AG04450 (cell line): ENCODE data around the gene HOXD4. TPM values are rescaled to one million over a fixed set of nuclear protein-coding genes. Genes with fewer than 3 reads are reported as not detected.
A peak's percentile ranks its signal among the peaks of the same experiment; 100 is the strongest.

Experiments
- CTCF ChIA-PET: fragments of 300-600, 350-600 bp; formaldehyde crosslinking; extraction: SDS; loops from one replicate; lab custom pipeline; 2022; ENCODE audit warnings: antibody characterized with exemption, inconsistent platforms; lab: Charles Lee
- POLR2A ChIA-PET: fragments of 350-600 bp; formaldehyde crosslinking; extraction: SDS; loops from one replicate; lab custom pipeline; 2021; ENCODE audit warnings: antibody characterized with exemption, inconsistent platforms; lab: Yijun Ruan, JAX
- DNase-seq: peaks from one replicate; pipeline ENCODE4 v3.0.0-alpha.2; 2011; ENCODE audit warnings: low read depth, low spot score
- H3K27ac ChIP-seq: one replicate; pipeline ENCODE4 v1.5.1; 2012; ENCODE audit warnings: low read depth, low read length, control low read depth
- H3K27me3 ChIP-seq: one replicate; pipeline ENCODE4 v1.6.0; 2012; ENCODE audit warnings: low read length; ENCODE audit not compliant: control insufficient read depth, insufficient read depth
- H3K4me3 ChIP-seq: 2 replicates; pipeline ENCODE4 v1.5.1; 2011; ENCODE audit warnings: mild to moderate bottlenecking, low read depth, low read length, control low read depth
- H3K9me3 ChIP-seq: 2 replicates; pipeline ENCODE4 v1.5.1; 2012; ENCODE audit warnings: low read length; ENCODE audit not compliant: control insufficient read depth, insufficient read depth
- polyA plus RNA-seq: library from polyadenylated mRNA; depleted of rRNA; stranded (reverse); fragments of >200 nt; gene quantifications from 2 replicates; pipeline ENCODE4 v1.2.3, GENCODE V29; 2011
- TF ChIP-seq, protein P1 (sequence below): IDR thresholded peaks from 2 replicates; pipeline ENCODE4 v1.5.1; 2011; ENCODE audit warnings: low read depth, low read length, control low read depth, inconsistent platforms

HOXD4 gene
- polyA plus RNA-seq, 1 experiment, result not detected

GRCh38 chr2:176138526-176138922 is 12.8 kb upstream of the HOXD4 start:
- TF ChIP-seq, protein P1, sequence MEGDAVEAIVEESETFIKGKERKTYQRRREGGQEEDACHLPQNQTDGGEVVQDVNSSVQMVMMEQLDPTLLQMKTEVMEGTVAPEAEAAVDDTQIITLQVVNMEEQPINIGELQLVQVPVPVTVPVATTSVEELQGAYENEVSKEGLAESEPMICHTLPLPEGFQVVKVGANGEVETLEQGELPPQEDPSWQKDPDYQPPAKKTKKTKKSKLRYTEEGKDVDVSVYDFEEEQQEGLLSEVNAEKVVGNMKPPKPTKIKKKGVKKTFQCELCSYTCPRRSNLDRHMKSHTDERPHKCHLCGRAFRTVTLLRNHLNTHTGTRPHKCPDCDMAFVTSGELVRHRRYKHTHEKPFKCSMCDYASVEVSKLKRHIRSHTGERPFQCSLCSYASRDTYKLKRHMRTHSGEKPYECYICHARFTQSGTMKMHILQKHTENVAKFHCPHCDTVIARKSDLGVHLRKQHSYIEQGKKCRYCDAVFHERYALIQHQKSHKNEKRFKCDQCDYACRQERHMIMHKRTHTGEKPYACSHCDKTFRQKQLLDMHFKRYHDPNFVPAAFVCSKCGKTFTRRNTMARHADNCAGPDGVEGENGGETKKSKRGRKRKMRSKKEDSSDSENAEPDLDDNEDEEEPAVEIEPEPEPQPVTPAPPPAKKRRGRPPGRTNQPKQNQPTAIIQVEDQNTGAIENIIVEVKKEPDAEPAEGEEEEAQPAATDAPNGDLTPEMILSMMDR, result no peak
- ChIA-PET CTCF (interaction anchor here (1.9 to 6.5 kb wide), 7 partner anchors 7 to 514 kb away, joined by 7 to 114 read pairs (median 55); no protein-coding TSS in a partner anchor), POLR2A (no interaction called here)
- DNase-seq, result no peak
- Histone ChIP-seq H3K9me3 (peaks cover 13% of the 10 kb centered on the region), H3K27ac (no peak overlapping the region), H3K27me3 (peaks cover 89% of the 10 kb centered on the region), H3K4me3 (no peak overlapping the region)

DNA sequence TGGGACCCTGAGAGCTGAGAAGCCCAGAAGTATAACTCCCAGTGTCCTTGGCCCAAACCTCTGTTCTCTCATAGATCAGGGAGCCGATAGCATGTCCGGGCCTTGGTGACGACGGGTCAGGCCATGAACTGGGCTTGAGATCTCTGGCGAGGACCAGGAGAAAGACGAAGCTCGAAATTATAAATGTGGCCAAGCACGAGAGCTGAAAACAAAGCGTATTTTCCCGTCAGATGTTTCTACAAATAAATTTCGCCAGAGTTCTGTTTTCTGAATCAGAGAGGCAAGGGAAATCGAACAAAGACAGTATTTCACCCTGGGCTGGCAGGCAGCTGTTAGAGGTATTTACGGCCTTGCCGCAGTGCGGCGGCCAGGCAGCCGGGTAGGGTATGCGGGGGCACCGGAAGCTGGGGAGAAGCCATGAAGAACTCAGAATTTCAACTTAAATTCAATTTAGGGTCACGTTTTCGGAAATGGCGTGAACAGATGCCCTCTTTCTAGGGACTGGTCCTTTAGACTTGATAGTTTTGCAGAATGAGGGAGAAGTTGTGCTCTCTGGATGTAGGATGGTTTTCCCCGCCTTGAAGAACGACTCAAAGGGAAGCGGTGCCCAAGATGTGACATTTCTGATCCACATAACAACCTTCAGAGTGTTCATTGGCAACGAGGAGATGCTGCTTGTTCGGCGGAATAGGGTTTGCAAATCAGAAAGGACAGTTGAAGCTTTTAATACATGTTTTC is 12.3 kb upstream of the HOXD4 start:
- ChIA-PET POLR2A (no interaction called here), CTCF (interaction anchor here (0.6 to 6.5 kb wide), 13 partner anchors 8 to 675 kb away, joined by 3 to 114 read pairs (median 11); partner anchors contain the start of gene HOXD4)
- peaks cover 13% of the 10 kb centered on the region for H3K9me3 ChIP-seq
- H3K27me3 ChIP-seq, result peaks cover 86% of the 10 kb centered on the region
- no peak for DNase-seq
- no peak overlapping the region for H3K27ac ChIP-seq
- TF ChIP-seq, protein P1, result no peak
- no peak overlapping the region for H3K4me3 ChIP-seq

- ChIA-PET POLR2A (interaction anchor here (0.6 kb wide), 2 partner anchors 514 to 936 kb away, joined by 3 read pairs; no protein-coding TSS in a partner anchor), CTCF (interaction anchor here (0.6 to 6.5 kb wide), 65 partner anchors 9 to 1594 kb away, joined by 3 to 114 read pairs (median 5); partner anchors contain the start of gene HOXD4)
- H3K27ac ChIP-seq, result no peak overlapping the region
- peak overlapping the region; percentile 58 for H3K4me3 ChIP-seq
- peaks cover 78% of the 10 kb centered on the region for H3K27me3 ChIP-seq
- H3K9me3 ChIP-seq, result peaks cover 13% of the 10 kb centered on the region
- TF ChIP-seq, protein P1, result no peak
- no peak for DNase-seq
Measured at GRCh38 chr2:176139661-176140512, 11.5 kb upstream of the HOXD4 start.

DNA sequence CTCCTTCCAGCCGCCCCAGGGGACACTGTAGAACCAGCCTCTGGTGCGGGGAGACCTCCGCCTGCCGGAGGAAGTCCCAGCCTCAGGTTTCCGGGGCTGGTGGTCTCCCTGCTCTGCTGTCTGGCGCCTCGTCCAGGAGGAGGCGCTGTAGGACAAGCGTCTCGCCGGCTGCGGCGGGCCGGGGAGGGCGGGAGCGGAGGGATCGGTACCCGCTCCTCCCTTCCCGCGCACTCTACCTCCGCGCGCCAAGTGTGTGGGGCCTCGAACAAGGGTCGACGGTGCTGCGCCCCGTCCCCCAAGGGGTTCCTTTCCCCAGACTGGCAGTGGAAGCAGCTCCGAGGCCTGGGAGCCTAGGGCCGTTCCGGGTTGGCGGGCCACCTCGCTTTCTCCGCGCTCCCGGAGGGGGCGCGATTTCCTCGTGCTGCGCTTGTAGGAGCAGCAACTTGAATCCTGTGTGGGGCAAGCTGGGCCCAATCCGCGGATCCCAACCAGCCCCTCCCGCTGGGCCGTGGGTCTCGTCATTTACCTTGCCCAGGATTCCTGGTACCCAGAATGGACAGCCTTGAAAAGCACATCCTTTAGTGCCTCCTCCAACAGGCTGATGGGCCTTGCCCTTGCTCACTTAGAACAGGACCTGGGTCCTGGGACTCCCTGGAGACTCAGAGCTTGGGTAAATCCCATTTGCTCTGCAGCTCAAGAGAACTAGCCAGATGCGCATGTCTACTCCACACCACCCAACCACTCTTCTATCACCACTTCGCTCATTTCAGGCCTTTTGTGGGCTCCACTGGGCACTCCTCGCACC is 10.6 kb upstream of the HOXD4 start:
- H3K4me3 ChIP-seq, result peak overlapping the region; percentile 58
- CTCF ChIA-PET, result interaction anchor here (0.5 to 6.5 kb wide), 76 partner anchors 8 to 1593 kb away, joined by 3 to 114 read pairs (median 4); partner anchors contain the start of gene HOXD4
- peaks cover 78% of the 10 kb centered on the region for H3K27me3 ChIP-seq
- TF ChIP-seq, protein P1, result peak; percentile 73
- POLR2A ChIA-PET, result interaction anchor here (0.6 kb wide), 2 partner anchors 513 to 937 kb away, joined by 3 read pairs; no protein-coding TSS in a partner anchor
- peak; percentile 4 for DNase-seq
- peaks cover 13% of the 10 kb centered on the region for H3K9me3 ChIP-seq
- no peak overlapping the region for H3K27ac ChIP-seq
